ENCODE measurements around the gene EPHA10. TPM values are rescaled to one million over a fixed set of nuclear protein-coding genes. Genes with fewer than 3 reads are reported as not detected.

The EPHA10 gene
- total RNA-seq, 1 experiment from 2014 or later: 7.6 TPM

GRCh38 chr1:37797750-37798345 lies 32.9 kb upstream of the EPHA10 start:
- no peaks in the 10 kb centered on the region for H3K27me3 ChIP-seq (ENCODE audit: insufficient read depth, low read depth)

GRCh38 chr1:37795340-37796125 lies 30.6 kb upstream of the EPHA10 start:
- Histone ChIP-seq H3K27me3 (ENCODE audit: insufficient read depth, low read depth) (no peaks in the 10 kb centered on the region), H3K27ac (no peak overlapping the region), H3F3A (ENCODE audit: insufficient read depth, low read depth) (peaks cover 33% of the 10 kb centered on the region; the same call in 1 of the 2 replicates), H3K4me3 (peak overlapping the region; percentile 83), H3K4me2 (peak overlapping the region; percentile 95), H3K36me3 (ENCODE audit: low read depth) (peaks cover 18% of the 10 kb centered on the region; the same call in 1 of the 2 replicates), H3K4me1 (replicated peaks; ENCODE audit: insufficient read depth) (peaks cover 17% of the 10 kb centered on the region), H4K20me1 (ENCODE audit: insufficient read depth) (0 out of 2 replicates have a peak, but pooled peaks cover 3% of the 10 kb centered on the region), H3K9me2 (ENCODE audit: insufficient read depth) (no peaks in the 10 kb centered on the region), H2AFZ (no peak overlapping the region), H3K9me3 (ENCODE audit: insufficient read depth, low read depth) (no peaks in the 10 kb centered on the region), H3K79me2 (ENCODE audit: low read depth) (peaks cover 24% of the 10 kb centered on the region)
- peak in 1 of 2 experiments; percentile 41 for DNase-seq
- POLR2A ChIA-PET (ENCODE audit: unreplicated experiment): interaction anchor here (0.6 kb wide), 1 partner anchor 10 kb away, joined by 3 read pairs; no protein-coding TSS in a partner anchor
- BruUV-seq (replicated peaks): no TSS peak
- TF ChIP-seq EZH2 (IDR thresholded peaks at IDR 0.05; ENCODE audit: low read depth) (no peak), CTCF (conservative IDR thresholded peaks at IDR 0.05) (no peak)
- intact Hi-C loops (cut with micrococcal nuclease; ENCODE audit: unreplicated experiment): no loop called here
- CTCF ChIA-PET: no interaction called here

More at GRCh38 chr1:37797750-37798345, 32.9 kb upstream of the EPHA10 start:
- Histone ChIP-seq H2AFZ (no peak overlapping the region), H4K20me1 (ENCODE audit: insufficient read depth) (peaks cover 6% of the 10 kb centered on the region; the same call in 1 of the 2 replicates), H3K9me3 (ENCODE audit: insufficient read depth, low read depth) (no peaks in the 10 kb centered on the region), H3K27ac (no peak overlapping the region), H3K4me1 (replicated peaks; ENCODE audit: insufficient read depth) (peaks cover 14% of the 10 kb centered on the region; the same call in 1 of the 2 replicates), H3F3A (ENCODE audit: insufficient read depth, low read depth) (peaks cover 52% of the 10 kb centered on the region), H3K79me2 (ENCODE audit: low read depth) (peaks cover 24% of the 10 kb centered on the region), H3K36me3 (ENCODE audit: low read depth) (peaks cover 28% of the 10 kb centered on the region; the same call in 1 of the 2 replicates), H3K4me3 (no peak overlapping the region), H3K4me2 (no peak overlapping the region), H3K9me2 (ENCODE audit: insufficient read depth) (no peaks in the 10 kb centered on the region)
- ChIA-PET CTCF (no interaction called here), POLR2A (ENCODE audit: unreplicated experiment) (interaction anchor here (0.6 to 0.7 kb wide), 2 partner anchors 10 to 106 kb away, joined by 4 to 5 read pairs; partner anchors contain the start of genes C1orf122 and CDCA8)
- no peak for TF ChIP-seq CTCF (conservative IDR thresholded peaks at IDR 0.05)
- no peak for TF ChIP-seq EZH2 (IDR thresholded peaks at IDR 0.05; ENCODE audit: low read depth)
- DNase-seq: no peak
- intact Hi-C loops (cut with micrococcal nuclease; ENCODE audit: unreplicated experiment): no loop called here
- BruUV-seq (replicated peaks): no TSS peak
